SK-N-SH (cell line): ENCODE results near the gene SYNC. TPM values are rescaled to one million over a fixed set of nuclear protein-coding genes. Genes with fewer than 3 reads are reported as not detected.

Experiments
- CTCF ChIA-PET: fragments of 300-600, 350-600 bp; formaldehyde crosslinking; extraction: SDS; loops from one replicate; lab custom pipeline; 2021; lab: Yijun Ruan, JAX
- POLR2A ChIA-PET: fragments of 350-600 bp; sonication (Branson Sonifier 250); formaldehyde crosslinking; extraction: SDS; loops from one replicate; lab custom pipeline; 2020; ENCODE audit warnings: antibody characterized with exemption, inconsistent platforms; lab: Yijun Ruan, JAX
- DNase-seq: peaks from one replicate; pipeline ENCODE4 v3.0.0; 2012
- H2AFZ ChIP-seq: fragments of 200-600 bp; sonication (generic); 2 replicates; pipeline ENCODE4 v1.8.1; 2016; ENCODE audit warnings: antibody characterized with exemption, mild to moderate bottlenecking, low read depth
- H3F3A ChIP-seq: fragments of 200-600 bp; sonication (generic); replicated peaks from 2 replicates; pipeline ENCODE3; 2016; ENCODE audit warnings: antibody characterized with exemption, mild to moderate bottlenecking; ENCODE audit not compliant: insufficient read depth
- H3K27ac ChIP-seq, 2 experiments: fragments of 200-500 bp in 1 of 2; fragments of 200-600 bp in 1 of 2; sonication (Bioruptor generic) in 1 of 2; sonication (generic), shearing (Covaris generic) in 1 of 2; 2 replicates each; pipeline versions ENCODE4 v1.5.1 to v1.6.1; 2014 to 2016; ENCODE audit warnings: low read depth in 2 of 2, inconsistent platforms in 1 of 2, low read length in 1 of 2, mild to moderate bottlenecking in 1 of 2, mixed read lengths in 1 of 2
- H3K27me3 ChIP-seq: fragments of 200-600 bp; sonication (generic), shearing (Covaris generic); 2 replicates; pipeline ENCODE4 v1.6.1; 2016; ENCODE audit warnings: mixed run types; ENCODE audit not compliant: insufficient read depth
- H3K36me3 ChIP-seq, 2 experiments: fragments of 200-500 bp in 1 of 2; fragments of 200-600 bp in 1 of 2; sonication (Bioruptor generic) in 1 of 2; sonication (generic) in 1 of 2; replicated peaks in 1 of 2; 2 replicates each; pipeline versions ENCODE3 to v1.5.1; 2014 to 2016; ENCODE audit warnings: low read length in 1 of 2, mild to moderate bottlenecking in 1 of 2; ENCODE audit not compliant: insufficient read depth in 2 of 2, control insufficient read depth in 1 of 2
- H3K4me1 ChIP-seq, 2 experiments: fragments of 200-500 bp in 1 of 2; fragments of 200-600 bp in 1 of 2; sonication (Bioruptor generic) in 1 of 2; sonication (generic), shearing (Covaris generic) in 1 of 2; 2 replicates each; pipeline versions ENCODE4 v1.5.1 to v1.6.1; 2014 to 2016; ENCODE audit warnings: low read depth in 1 of 2, low read length in 1 of 2, mixed run types in 1 of 2; ENCODE audit not compliant: insufficient read depth in 2 of 2, control insufficient read depth in 1 of 2
- H3K4me2 ChIP-seq: fragments of 200-600 bp; sonication (generic), shearing (Covaris generic); 2 replicates; pipeline ENCODE4 v1.6.1; 2017; ENCODE audit warnings: mixed run types
- H3K4me3 ChIP-seq, 2 experiments: fragments of 200-500 bp in 1 of 2; fragments of 200-600 bp in 1 of 2; sonication (Bioruptor generic) in 1 of 2; sonication (generic), shearing (Covaris generic) in 1 of 2; 2 replicates each; pipeline versions ENCODE4 v1.5.1 to v1.8.1; 2014 to 2016; ENCODE audit warnings: low read depth in 2 of 2, inconsistent platforms in 1 of 2, low read length in 1 of 2, mild to moderate bottlenecking in 1 of 2, mixed read lengths in 1 of 2, moderate library complexity in 1 of 2
- H3K79me2 ChIP-seq: fragments of 200-600 bp; sonication (generic); 2 replicates; pipeline ENCODE4 v1.8.1; 2017; ENCODE audit warnings: mild to moderate bottlenecking; ENCODE audit not compliant: insufficient read depth
- H3K9ac ChIP-seq: fragments of 200-600 bp; sonication (generic); 2 replicates; pipeline ENCODE4 v1.6.1; 2017; ENCODE audit warnings: mixed run types
- H3K9me2 ChIP-seq: fragments of 200-600 bp; sonication (generic); 2 replicates; pipeline ENCODE4 v1.6.1; 2017; ENCODE audit warnings: mixed run types
- H3K9me3 ChIP-seq: fragments of 200-600 bp; sonication (generic); 2 replicates; pipeline ENCODE4 v1.6.1; 2017; ENCODE audit warnings: mixed run types, mild to moderate bottlenecking, moderate library complexity
- H4K20me1 ChIP-seq: fragments of 200-600 bp; sonication (generic); 2 replicates; pipeline ENCODE4 v1.6.1; 2017; ENCODE audit warnings: mild to moderate bottlenecking, mixed run types; ENCODE audit not compliant: insufficient read depth
- EP300 ChIP-seq, 2 experiments: IDR thresholded peaks; 2 replicates each; pipeline versions ENCODE4 v1.4.0 to v1.6.1; 2012; ENCODE audit warnings: borderline replicate concordance in 1 of 2, low read depth in 1 of 2, low read length in 1 of 2
- FOXJ3 ChIP-seq: sonication (generic); formaldehyde crosslinking; IDR thresholded peaks from 2 replicates; pipeline ENCODE4 v1.5.1; 2020; ENCODE audit warnings: mild to moderate bottlenecking, missing genetic modification reagents
- GABPA ChIP-seq: IDR thresholded peaks from 2 replicates; pipeline ENCODE4 v1.4.0; 2012; ENCODE audit warnings: low read depth, mild to moderate bottlenecking
- GATA2 ChIP-seq: sonication (generic); formaldehyde crosslinking; IDR thresholded peaks from 2 replicates; pipeline ENCODE4 v1.5.0; 2020; ENCODE audit warnings: mild to moderate bottlenecking, missing genetic modification reagents
- IRF3 ChIP-seq: fragments of 150-350 bp; IDR thresholded peaks from 2 replicates; pipeline ENCODE4 v1.6.1; 2016; ENCODE audit warnings: mild to moderate bottlenecking, low read depth, low read length
- JUND ChIP-seq: IDR thresholded peaks from 2 replicates; pipeline ENCODE4 v1.4.0; 2012
- MAX ChIP-seq: IDR thresholded peaks from 2 replicates; pipeline ENCODE4 v1.4.0; 2012; ENCODE audit warnings: low read depth
- MEF2A ChIP-seq: IDR thresholded peaks from 2 replicates; pipeline ENCODE4 v1.4.0; 2012; ENCODE audit warnings: low read depth, borderline replicate concordance
- MXI1 ChIP-seq: IDR thresholded peaks from 2 replicates; pipeline ENCODE4 v1.6.1; 2012; ENCODE audit warnings: mild to moderate bottlenecking, low read depth, low read length, improper control_type of control experiment
- NFIC ChIP-seq: IDR thresholded peaks from 2 replicates; pipeline ENCODE4 v1.4.0; 2012; ENCODE audit warnings: borderline replicate concordance
- NRF1 ChIP-seq: IDR thresholded peaks from 2 replicates; pipeline ENCODE4 v1.6.1; 2012; ENCODE audit warnings: low read depth, mild to moderate bottlenecking, low read length
- PBX3 ChIP-seq: IDR thresholded peaks from 2 replicates; pipeline ENCODE4; 2012
- POLR2AphosphoS5 ChIP-seq: IDR thresholded peaks from 2 replicates; pipeline ENCODE4 v1.6.1; 2012; ENCODE audit warnings: low read depth, low read length
- RAD21 ChIP-seq: IDR thresholded peaks from 2 replicates; pipeline ENCODE4 v1.6.1; 2012; ENCODE audit warnings: mild to moderate bottlenecking, low read length
- REST ChIP-seq: IDR thresholded peaks from 2 replicates; pipeline ENCODE4 v1.6.1; 2012; ENCODE audit warnings: mild to moderate bottlenecking, low read depth, low read length, moderate library complexity
- TAF1 ChIP-seq: IDR thresholded peaks from 2 replicates; pipeline ENCODE4 v1.6.1; 2012; ENCODE audit warnings: low read depth, mild to moderate bottlenecking, low read length, moderate library complexity, borderline replicate concordance
- TCF12 ChIP-seq: IDR thresholded peaks from 2 replicates; pipeline ENCODE4 v1.4.0; 2012
- USF2 ChIP-seq: fragments of 150-350 bp; IDR thresholded peaks from 2 replicates; pipeline ENCODE4 v1.6.1; 2017; ENCODE audit warnings: antibody characterized with exemption, low read length, low read depth, borderline replicate concordance
- YY1 ChIP-seq: IDR thresholded peaks from 2 replicates; pipeline ENCODE4 v1.4.0; 2012; ENCODE audit warnings: low read depth, mild to moderate bottlenecking
- WGBS: methylation state at CpG from one replicate; pipeline ENCODE4 v1.1.6; 2017; ENCODE audit warnings: low lambda C conversion rate; 5-methylcytosine and 5-hydroxymethylcytosine counted together
- polyA plus RNA-seq, 3 experiments: library from polyadenylated mRNA; depleted of rRNA; stranded (reverse); fragments of >200 nt; gene quantifications; 2 replicates each; pipeline ENCODE4 v1.2.3, GENCODE V29; 2012

The SYNC gene
- polyA plus RNA-seq, 1 of the 3 experiments (the other 2 are of a cell fraction): 25.6 TPM

- Histone ChIP-seq H3K27ac (no peak overlapping the region), H3K4me1 (peaks cover 0 to 3% of the 10 kb centered on the region in 2 experiments; a peak in 2 of 4 replicates), H3K9ac (no peak overlapping the region), H3F3A (peaks cover 5% of the 10 kb centered on the region), H3K4me2 (no peak overlapping the region), H3K79me2 (no peaks in the 10 kb centered on the region), H4K20me1 (no peaks in the 10 kb centered on the region), H3K27me3 (no peaks in the 10 kb centered on the region)
- WGBS: 88% methylated on average over 4 of the region's 5 CpGs
- TF ChIP-seq RAD21 (no peak), POLR2AphosphoS5 (no peak), NRF1 (no peak), GATA2 (no peak), IRF3 (no peak), TCF12 (no peak), GABPA (no peak), NFIC (no peak), TAF1 (no peak), FOXJ3 (CRISPR knock-in tag) (no peak), USF2 (no peak), JUND (no peak), EP300 (IDR thresholded peaks at IDR 0.05; ENCODE audit: borderline replicate concordance in 1 of 2, low read depth in 1 of 2, low read length in 1 of 2) (no peak), PBX3 (no peak)
- TF ChIP-seq, all 33 proteins: peak for 0
- no peak for DNase-seq
- Histone ChIP-seq H3K4me3 (no peak overlapping the region), H2AFZ (no peak overlapping the region), H3K36me3 (no peaks in the 10 kb centered on the region), H3K9me3 (no peaks in the 10 kb centered on the region), H3K9me2 (no peaks in the 10 kb centered on the region)
- ChIA-PET POLR2A (no interaction called here), CTCF (interaction anchor here (0.7 to 18.9 kb wide), 7 partner anchors 40 to 377 kb away, joined by 3 to 392 read pairs (median 4); no protein-coding TSS in a partner anchor)
These were observed 6.9 kb upstream of the SYNC start for GRCh38 chr1:32709476-32709875.

GRCh38 chr1:32709075-32709474 lies 6.5 kb upstream of the SYNC start:
- no peak overlapping the region for H2AFZ ChIP-seq
- no peak overlapping the region for H3K4me3 ChIP-seq
- peaks cover 0 to 7% of the 10 kb centered on the region in 2 experiments; a peak in 2 of 4 replicates for H3K4me1 ChIP-seq
- peaks cover 9% of the 10 kb centered on the region for H3F3A ChIP-seq
- no peaks in the 10 kb centered on the region for H3K9me3 ChIP-seq
- no peaks in the 10 kb centered on the region for H4K20me1 ChIP-seq
- no peak overlapping the region for H3K4me2 ChIP-seq
- no peaks in the 10 kb centered on the region for H3K9me2 ChIP-seq
- ChIA-PET CTCF (interaction anchor here (0.9 to 18.9 kb wide), 6 partner anchors 40 to 377 kb away, joined by 3 to 392 read pairs (median 4); no protein-coding TSS in a partner anchor), POLR2A (no interaction called here)
- no peaks in the 10 kb centered on the region for H3K36me3 ChIP-seq
- WGBS: 98% methylated on average over 2 of the region's 2 CpGs
- DNase-seq: no peak
- no peak overlapping the region for H3K27ac ChIP-seq
- H3K79me2 ChIP-seq: no peaks in the 10 kb centered on the region
- no peaks in the 10 kb centered on the region for H3K27me3 ChIP-seq
- no peak overlapping the region for H3K9ac ChIP-seq
- no peak for TF ChIP-seq MAX
- no peak for TF ChIP-seq PBX3
- no peak for TF ChIP-seq TCF12
- no peak for TF ChIP-seq REST
- no peak for TF ChIP-seq YY1
- no peak for TF ChIP-seq MEF2A
- TF ChIP-seq NFIC: no peak
- TF ChIP-seq MXI1: no peak
- TF ChIP-seq POLR2AphosphoS5: no peak
